Activated gamma-delta T cell treated with Interleukin-2 at 50 U/mL for 16 hours (primary cell): Measurements from ENCODE around the gene ADIRF.
"Not testable (repeated sequence)": the region's sequence is repeated elsewhere in the genome, so short reads cannot be mapped to it uniquely, and the experiment has no call there.

Source experiments
- DNase-seq: peaks from one replicate; pipeline ENCODE4 v3.0.0-alpha.2; 2020

Gene ADIRF

GRCh38 chr10:86968271-86968993, at the start of gene ADIRF:
ADIRF (plus strand) TSS chr10:86968482; CDS start chr10:86968545, 63 bp downstream.
- no peak for DNase-seq

GRCh38 chr10:86922553-86922961, 45.7 kb upstream of the ADIRF start:
- DNase-seq = no peak

GRCh38 chr10:86929468-86930380, 38.6 kb upstream of the ADIRF start:
- DNase-seq = no peak

- no peak for DNase-seq
These were observed 36.4 kb upstream of the ADIRF start for GRCh38 chr10:86931872-86932271.

GRCh38 chr10:86932674-86933073, 35.6 kb upstream of the ADIRF start:
- no peak for DNase-seq

- not testable (repeated sequence) for DNase-seq
These were observed 34.0 kb upstream of the ADIRF start for GRCh38 chr10:86934162-86934711.

GRCh38 chr10:86936661-86937501, 31.4 kb upstream of the ADIRF start:
- DNase-seq = no peak

- no peak for DNase-seq
These were observed 30.7 kb upstream of the ADIRF start for GRCh38 chr10:86937502-86938154.

- DNase-seq = no peak
These were observed 30.0 kb upstream of the ADIRF start for GRCh38 chr10:86938260-86938659.

GRCh38 chr10:86940076-86940475, 28.2 kb upstream of the ADIRF start:
- not testable (repeated sequence) for DNase-seq

- DNase-seq = no peak
These were observed 27.6 kb upstream of the ADIRF start for GRCh38 chr10:86940677-86941076.

- no peak for DNase-seq
These were observed 26.9 kb upstream of the ADIRF start for GRCh38 chr10:86941426-86941825.

- DNase-seq = no peak
These were observed 26.3 kb upstream of the ADIRF start for GRCh38 chr10:86941991-86942421.

- DNase-seq = no peak
These were observed 25.6 kb upstream of the ADIRF start for GRCh38 chr10:86942441-86943315.

GRCh38 chr10:86943316-86944030, 24.8 kb upstream of the ADIRF start:
- no peak for DNase-seq

GRCh38 chr10:86944031-86944419, 24.3 kb upstream of the ADIRF start:
- no peak for DNase-seq

- no peak for DNase-seq
These were observed 23.8 kb upstream of the ADIRF start for GRCh38 chr10:86944471-86944870.

GRCh38 chr10:86944907-86945306, 23.4 kb upstream of the ADIRF start:
- no peak for DNase-seq

GRCh38 chr10:86945361-86946212, 22.7 kb upstream of the ADIRF start:
- no peak for DNase-seq
